GM19395 (cell line): ENCODE results near the gene SH2D3C.
"Not testable (repeated sequence)": the region's sequence is repeated elsewhere in the genome, so short reads cannot be mapped to it uniquely, and the experiment has no call there.

Source experiments
- ATAC-seq: cut with Tn5 transposase; IDR thresholded peaks from one replicate; pipeline ENCODE4 v1.9.1; 2021; ENCODE audit warnings: mild to moderate bottlenecking, moderate library complexity; ENCODE audit not compliant: unreplicated experiment

The SH2D3C gene

GRCh38 chr9:127767909-127768331 lies 10.5 kb downstream of the SH2D3C start:
- no peak for ATAC-seq

- no peak for ATAC-seq
Measured at GRCh38 chr9:127767410-127767809, 11.1 kb downstream of the SH2D3C start.

DNA sequence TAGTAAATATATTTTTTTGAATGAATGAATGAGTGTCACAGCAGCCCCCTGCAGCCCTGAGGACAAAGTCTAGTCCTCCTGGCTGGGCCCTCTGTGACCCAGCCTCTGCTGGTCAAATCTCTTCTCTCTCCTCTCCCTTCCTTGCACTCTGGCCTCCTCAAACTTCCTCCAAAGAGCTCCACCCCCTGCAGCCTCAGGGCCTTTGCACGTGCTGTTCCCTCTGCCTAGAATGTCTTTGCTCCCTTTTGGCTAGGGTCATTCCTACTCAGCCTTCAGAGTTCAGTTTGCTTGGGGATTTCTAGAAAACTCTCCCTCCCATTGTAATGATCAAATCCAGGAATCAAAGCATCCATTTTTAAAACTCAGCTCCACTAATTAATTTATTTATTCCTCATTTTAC lies 13.0 kb downstream of the SH2D3C start:
- no peak for ATAC-seq

GRCh38 chr9:127763918-127764384 lies 14.5 kb downstream of the SH2D3C start:
- ATAC-seq = no peak

- ATAC-seq = no peak
Measured at GRCh38 chr9:127762111-127762676, 16.3 kb downstream of the SH2D3C start.

- ATAC-seq = no peak
Measured at GRCh38 chr9:127761491-127761956, 16.9 kb downstream of the SH2D3C start.

- ATAC-seq = no peak
Measured at GRCh38 chr9:127761061-127761460, 17.4 kb downstream of the SH2D3C start.

DNA sequence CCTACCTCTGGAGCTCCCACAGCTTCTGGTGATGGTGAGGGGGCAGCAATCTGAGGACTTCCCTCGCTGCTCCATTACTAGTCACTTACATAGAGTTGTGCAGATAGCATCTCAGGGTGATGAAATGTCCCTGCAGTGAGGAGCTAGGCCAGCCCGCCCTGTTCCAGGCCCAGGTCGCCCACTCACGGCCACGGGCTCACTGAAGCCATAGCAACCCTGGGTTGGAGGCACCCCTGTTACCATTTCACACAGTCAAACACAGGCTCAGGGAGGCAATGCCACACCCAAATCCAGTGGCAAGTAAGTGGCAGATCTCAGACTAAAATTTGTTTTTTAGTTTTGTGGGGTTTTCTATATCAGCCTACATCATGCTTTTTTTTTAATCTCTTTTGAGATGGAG lies 19.6 kb downstream of the SH2D3C start:
- no peak for ATAC-seq

- not testable (repeated sequence) for ATAC-seq
Measured at GRCh38 chr9:127756776-127757175, 21.7 kb downstream of the SH2D3C start.

DNA sequence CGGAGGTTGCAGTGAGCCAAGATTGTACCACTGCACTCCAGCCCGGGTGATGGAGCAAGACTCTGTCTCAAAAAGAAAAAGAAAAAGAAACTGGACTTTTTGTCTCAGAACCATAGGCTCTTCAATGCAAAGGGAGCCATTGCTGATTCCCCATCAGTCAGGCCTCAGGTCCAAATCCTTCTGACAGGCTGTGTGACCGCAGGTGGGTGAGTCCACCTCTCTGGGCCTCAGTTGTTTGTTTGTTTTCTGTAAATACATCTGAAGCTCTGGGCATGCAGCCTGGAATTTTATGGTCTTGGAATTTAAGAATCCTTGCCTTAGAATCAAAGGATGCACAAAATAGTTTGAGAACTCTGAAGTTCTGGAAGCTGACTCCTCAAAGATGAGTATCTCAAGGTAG lies 22.2 kb downstream of the SH2D3C start:
- no peak for ATAC-seq

DNA sequence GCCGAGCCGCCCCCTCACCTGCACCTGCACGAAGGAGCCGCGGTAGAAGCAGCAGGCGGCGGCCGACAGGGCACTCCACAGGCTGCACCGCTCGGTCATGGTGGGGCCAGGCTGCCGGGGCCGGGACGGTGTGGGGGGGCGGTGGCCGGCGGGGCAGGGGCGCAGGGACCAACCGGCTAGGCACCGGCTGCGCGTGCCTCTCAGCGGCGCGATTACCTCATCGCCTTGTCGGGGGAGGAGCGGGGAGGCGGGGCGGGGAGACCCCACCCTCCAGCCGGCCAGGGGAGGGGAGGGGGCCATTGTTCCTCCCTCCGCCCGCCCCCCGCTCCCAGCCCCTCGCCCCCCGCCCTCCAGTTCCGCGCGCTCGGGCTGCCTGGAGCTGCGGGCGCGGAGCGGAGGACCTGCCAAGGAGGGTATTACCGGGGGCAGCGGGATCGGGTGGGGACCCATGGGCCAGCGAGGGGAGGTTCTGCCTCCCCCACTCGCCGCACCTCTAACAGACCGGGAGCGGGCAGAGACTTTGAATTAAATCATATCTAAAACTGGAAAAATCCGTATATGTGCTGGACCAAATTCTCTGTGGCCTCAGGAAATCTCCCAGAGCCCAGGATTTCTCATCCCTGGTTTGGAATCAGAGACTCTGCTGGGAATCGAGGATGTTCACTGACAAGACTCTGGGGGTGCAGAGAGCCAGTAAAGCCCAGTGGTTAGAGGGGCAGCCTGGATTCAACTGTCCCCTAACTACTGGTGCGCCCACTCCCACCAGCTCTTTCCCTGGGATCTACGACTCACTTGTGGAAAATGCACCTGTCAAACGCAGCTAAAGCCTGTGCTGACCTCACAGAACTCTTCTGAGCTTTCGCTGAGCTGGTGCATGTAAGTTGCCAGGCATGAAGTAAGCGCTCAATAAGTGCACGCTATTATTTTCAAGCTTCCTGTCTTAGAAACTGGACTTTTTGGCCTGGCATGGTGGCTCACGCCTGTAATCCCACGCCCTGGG lies 23.1 kb downstream of the SH2D3C start:
- ATAC-seq = no peak

- no peak for ATAC-seq
Measured at GRCh38 chr9:127754099-127755060, 24.1 kb downstream of the SH2D3C start.

- no peak for ATAC-seq
Measured at GRCh38 chr9:127753622-127754021, 24.8 kb downstream of the SH2D3C start.

DNA sequence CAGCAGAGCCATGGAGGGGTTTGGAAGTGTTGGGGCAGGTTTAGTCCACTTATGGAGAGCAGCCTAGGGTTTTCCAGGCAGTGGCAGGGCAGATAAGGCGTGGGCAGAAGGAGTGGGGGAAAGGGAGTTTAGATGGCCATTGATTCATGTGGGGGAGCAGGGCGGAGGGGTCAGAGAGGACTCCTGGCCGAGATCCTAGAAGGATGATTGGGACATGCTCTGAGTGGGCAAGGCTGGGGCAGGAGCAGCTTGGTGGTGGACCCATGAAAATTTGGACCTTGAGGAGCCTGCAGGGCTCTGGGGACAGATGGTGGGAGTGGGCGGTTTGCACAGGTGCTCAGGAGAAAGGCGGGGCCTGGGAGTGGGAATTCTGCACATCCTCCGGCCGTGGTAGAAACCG lies 25.3 kb downstream of the SH2D3C start:
- no peak for ATAC-seq

- no peak for ATAC-seq
Measured at GRCh38 chr9:127751269-127752054, 27.0 kb downstream of the SH2D3C start.

- ATAC-seq = no peak
Measured at GRCh38 chr9:127749090-127749787, 29.2 kb downstream of the SH2D3C start.

- no peak for ATAC-seq
Measured at GRCh38 chr9:127746959-127747569, 31.4 kb downstream of the SH2D3C start.

- no peak for ATAC-seq
Measured at GRCh38 chr9:127744398-127745110, 33.9 kb downstream of the SH2D3C start.
